Pulmonary artery endothelial cell (primary cell): ENCODE data around the gene ADH1B. TPM values are rescaled to one million over a fixed set of nuclear protein-coding genes. Genes with fewer than 3 reads are reported as not detected.
"Not testable (repeated sequence)": the region's sequence is repeated elsewhere in the genome, so short reads cannot be mapped to it uniquely, and the experiment has no call there.

Source experiments
- DNase-seq: peaks from one replicate; pipeline ENCODE4 v3.0.0-alpha.2; 2011; ENCODE audit warnings: low read depth, low spot score
- total RNA-seq: library from RNA; depleted of rRNA; stranded (reverse); fragments of >200 nt; gene quantifications from 2 replicates; pipeline ENCODE4 v1.2.3, GENCODE V29; 2014

The ADH1B gene
- total RNA-seq, 1 donor from 2014 or later = not detected

DNA sequence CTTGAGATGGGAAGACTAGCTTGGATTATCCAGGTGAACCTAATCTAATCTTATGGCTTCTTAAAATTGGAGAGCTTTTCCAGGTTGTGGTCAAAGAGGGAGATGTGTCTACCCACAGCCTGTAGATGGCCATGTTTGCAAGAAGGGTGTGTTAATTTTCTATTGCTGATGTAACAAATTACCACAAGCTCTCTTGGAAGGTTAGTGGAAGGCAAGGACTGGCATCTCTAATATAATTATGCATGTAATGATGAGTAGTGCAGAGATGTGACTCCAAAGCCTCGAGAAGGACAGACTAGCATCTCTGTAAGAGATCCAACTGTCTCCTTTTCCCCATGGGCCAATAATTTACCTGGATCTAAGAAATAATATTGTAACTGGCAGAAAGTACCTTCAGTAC, 3.2 kb upstream of the ADH1B start:
- no peak for DNase-seq

DNA sequence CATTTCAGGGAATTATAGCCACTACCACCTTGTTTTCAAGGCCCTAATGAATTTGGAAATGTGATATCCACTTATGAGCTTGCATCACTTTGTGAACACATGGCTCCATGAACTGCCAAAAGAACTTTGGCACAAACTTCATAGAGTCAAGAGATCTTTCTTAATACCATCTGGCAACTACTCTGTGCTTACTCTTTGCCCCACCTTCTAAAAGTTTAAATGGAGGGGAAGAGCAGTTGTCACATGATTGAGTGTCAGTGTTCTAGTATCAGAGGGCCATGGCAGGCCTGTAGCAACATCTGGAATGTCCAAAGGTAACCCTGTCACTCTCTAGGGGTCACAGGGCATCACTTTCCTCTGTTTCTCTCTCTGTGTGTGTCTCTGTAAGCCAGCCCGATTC, 2.6 kb upstream of the ADH1B start:
- DNase-seq = no peak

DNA sequence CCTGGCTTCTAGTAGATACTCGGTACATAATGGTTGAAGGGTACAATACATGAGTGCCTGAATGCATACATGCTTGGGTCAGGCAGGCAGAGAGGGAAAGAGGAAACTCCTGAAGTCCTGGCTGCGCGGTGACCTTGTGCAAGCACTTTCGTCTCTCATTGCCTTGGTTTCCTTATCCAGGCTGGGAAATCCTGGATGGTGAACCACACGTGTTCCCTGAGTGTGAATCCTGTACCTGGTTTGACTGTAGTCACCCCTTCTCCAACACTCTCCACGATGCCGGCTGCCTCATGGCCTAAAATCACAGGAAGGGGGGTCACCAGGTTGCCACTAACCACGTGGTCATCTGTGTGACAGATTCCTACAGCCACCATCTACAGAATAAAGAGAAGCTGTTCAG, 3.4 kb downstream of the ADH1B start:
- DNase-seq = not testable (repeated sequence)

DNA sequence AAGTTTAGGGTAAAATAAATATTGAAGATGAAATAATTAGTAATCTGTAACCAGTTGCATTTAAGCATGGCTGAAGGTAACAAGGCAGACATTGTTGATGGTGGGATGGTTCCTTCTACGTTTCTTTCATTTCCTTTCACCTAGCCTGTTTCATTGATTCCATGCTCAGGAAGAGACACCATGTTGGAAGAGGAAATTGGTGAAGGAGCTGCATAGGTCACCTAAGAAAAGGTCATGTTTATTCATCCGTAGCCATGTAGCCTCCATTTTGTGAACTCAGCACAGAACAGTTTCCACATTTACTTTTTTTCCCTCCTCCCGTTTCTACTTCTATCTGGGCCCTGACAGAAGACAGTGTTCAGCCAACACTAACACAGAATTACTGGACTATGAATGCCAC, 3.8 kb downstream of the ADH1B start:
- DNase-seq = no peak

DNA sequence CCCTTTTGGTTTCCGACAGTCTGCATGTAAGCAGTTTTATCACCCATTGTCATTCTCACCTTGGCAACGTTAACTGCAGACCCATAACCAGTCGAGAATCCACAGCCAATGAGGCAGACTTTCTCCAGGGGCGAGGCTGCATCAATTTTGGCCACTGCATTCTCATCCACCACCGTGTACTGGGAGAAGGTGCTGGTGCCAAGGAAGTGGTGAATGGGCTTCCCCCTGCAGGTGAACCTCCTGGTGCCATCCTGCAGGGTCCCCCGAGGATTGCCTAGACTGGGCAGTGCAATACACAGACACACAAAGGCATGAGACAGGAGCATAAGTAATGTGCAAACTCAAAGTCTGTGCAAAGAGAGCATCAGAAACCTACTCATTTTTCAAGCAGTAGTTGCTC, 5.4 kb downstream of the ADH1B start:
- no peak for DNase-seq

DNA sequence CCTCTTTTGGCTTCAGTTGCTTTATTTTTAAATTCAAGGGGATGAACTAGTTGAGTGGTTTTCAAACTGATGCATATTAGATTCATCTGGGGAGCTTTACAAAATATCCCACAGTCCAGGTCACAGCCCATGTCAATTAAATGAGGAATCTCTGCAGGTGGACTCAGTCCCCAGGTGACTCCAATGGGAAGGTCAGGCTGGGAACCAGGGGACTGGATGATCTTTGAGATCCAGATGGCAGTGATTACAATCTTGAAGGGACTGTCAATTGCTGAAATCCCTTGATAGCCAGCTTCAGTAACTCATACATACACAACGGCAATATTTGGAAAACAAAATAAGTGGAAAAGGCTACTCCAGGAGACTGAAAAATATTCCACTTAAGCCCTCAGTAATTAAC, 7.0 kb downstream of the ADH1B start:
- no peak for DNase-seq

DNA sequence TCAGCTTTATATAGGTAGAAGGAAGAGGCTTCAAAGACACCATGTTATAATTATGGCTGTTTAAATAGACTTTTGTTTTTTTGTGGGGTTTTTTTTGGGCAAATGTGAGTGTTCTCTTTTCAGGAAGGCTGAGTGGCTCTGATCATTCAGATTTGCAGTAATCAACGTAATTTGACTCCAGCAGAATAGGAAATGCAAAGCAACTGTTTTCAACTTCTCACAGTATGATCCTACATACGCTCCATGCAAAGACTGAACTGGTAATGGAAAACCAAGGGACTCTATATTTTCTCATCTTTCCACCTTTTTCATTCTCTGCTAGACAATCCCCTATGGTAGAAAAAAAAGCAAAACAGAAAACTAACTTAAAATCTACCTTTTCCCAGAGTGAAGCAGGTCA, 10.8 kb downstream of the ADH1B start:
- DNase-seq = no peak

DNA sequence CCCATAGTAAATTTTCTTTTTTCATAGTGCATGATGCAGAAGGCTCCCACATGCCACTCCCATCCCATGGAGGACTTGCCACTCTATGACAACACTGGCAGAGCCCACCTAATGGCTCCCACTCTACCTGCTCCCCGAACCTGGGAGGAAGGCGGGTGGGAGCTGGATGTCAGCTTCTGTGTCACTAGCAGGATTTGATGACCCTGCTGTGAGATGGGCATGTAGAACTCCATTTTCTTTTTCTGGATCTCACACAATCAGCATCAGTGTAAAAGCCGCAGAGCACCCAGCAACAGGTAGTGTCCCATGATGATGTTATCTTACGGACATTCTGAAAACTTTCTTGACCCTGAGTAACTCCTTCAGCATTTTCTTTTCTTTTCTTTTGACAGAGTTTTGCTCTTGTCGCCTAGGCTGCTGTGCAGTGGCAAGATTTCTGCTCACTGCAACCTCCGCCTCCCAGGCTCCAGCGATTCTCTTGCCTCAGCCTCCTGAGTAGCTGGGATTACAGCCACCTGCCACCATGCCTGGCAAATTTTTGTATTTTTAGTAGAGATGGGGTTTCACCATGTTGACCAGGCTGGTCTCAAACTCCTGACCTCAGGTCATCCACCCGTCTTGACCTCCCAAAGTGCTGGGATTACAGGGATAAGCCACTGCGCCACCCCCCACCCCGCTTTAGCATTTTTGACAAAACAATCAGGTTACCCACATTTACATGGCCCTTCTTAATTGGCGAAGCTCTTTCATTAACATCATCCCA, 15.4 kb downstream of the ADH1B start:
- DNase-seq = no peak

DNA sequence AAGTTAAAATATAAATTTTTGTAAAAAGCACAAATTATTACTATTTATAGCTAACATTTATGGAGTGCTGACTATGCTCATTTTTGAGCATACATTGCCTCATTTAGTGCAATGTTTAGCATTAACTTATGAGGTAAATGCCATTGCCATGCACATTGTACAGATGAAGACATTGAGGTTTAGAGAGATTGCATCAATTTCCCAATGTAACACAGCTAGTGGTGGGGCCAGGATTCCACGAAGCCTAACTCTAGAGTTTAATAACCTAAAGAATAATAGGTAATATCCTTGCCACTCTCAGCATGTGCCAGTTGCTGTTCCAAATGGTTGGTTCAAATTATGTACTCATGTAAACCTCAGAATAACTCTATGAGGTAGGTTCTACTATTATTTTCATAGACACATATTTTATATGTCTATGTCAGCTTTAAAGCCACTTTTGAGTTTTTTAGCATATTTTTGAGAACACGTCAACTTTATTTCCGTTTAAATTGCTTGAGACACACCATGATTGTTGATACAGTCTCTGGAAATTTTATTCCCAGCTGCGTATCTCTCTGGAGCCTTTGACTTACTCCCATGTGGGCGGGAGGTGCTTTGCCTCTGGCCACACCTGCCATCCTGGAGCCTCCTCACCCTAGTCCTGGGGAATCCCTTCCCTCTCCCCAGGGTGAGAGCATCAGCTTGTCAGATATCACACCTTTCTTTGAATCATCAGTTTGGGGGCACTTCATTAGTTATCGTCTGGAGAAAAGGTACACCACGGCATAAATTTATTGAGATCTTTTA, 19.6 kb downstream of the ADH1B start:
- no peak for DNase-seq

DNA sequence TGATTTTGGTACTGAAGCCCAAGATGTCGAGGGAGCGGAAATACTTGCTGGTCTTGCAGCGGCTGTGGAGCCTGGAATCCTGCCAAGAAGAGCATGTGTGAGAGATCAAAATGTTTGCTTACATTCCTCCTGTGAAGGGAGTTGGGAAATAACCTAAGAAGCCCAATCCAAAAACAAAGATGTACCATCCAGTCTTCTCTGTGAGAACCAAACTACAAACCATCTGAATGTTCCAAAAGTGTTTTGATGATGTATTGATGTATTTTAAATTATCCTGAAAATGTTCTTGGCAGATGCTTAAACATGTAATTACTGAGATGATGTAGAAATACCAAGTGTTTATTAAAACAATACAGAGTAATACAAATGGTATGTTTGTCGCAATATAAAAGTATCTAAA, 20.3 kb downstream of the ADH1B start:
- DNase-seq = no peak

DNA sequence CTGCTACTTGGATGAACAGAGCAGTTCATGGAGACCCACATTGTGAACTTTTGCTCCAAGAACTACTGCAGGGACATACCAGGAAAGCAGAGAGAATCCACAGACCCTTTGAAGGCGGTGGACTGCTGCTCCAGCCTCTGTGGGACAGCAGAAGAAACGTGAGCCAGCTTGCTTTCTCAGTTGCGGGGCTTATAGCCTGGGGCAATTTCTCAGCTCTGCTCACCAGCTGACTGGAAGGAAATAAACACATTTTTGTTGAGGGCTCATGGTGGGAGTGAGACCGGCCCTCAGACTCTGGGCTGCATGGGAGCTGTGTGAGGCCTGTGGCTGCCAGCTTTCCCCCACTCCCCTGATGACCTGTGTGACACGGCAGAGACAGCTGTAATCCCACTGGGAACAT, 27.8 kb downstream of the ADH1B start:
- no peak for DNase-seq

DNA sequence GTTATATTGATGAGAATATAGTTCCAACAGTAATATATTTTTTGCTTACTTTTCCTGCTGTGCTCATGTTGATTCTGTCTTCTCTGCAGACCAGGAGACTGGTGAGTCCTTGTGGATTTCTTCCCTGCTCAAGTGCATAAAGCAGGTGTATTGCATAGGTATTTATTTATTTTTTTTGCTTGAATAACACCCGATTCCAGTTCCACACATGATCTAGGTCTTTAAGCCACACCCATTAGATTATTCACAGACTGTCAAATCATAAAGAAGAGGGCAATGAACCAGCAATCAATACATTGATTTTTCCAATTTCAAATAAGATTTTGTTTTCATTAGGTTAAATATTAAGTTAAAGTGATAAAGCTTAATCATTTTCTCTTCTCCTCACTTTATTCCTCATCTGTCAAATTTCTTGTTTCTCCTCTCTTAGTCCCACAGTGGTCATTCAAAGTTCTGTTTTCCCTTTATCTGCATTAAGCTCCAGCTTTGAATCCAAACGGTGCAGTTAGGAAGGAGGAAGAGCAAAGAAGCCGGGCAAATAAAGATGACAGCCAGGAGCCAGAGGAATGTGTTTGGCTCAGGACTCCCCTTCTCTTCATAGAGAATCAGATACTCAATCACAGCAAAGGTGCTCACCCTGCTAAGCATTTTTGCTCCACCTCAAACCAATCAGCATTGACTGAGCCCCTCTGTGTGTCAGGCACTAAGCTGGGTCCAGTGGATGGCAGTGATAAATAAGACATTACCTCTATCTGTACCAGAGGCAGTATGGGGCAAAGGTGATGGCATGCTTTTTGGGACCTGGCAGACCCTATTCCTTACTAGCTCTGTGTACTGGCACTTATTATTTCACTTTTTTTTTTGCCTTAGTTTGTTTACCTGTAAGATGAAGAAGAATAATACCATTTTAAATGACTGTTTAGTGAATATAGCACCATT, 30.1 kb downstream of the ADH1B start, which contains the start of gene ADH1A:
ADH1A (minus strand) TSS at position 138 of the 939 bp plus-strand sequence; CDS start at position 67, 71 bp downstream.
- DNase-seq = no peak

DNA sequence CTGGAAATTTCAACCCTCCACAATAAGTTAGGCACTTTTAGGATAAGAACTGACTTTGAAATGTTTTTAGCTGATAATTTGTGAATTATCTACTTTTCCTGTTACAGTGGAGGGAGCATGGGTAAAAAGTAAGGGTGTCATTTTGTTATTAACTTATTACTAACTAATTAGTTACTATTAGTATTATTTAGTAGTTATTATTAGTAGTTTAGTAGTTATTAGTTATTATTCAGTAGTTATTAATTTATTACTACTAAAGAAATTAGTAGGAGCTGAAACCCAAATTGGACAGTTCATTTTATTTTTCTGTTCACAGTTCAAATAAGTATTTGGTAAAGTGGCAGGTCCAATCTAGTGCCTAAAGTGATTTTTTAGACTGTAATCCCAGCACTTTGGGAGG, 35.8 kb downstream of the ADH1B start:
- no peak for DNase-seq

DNA sequence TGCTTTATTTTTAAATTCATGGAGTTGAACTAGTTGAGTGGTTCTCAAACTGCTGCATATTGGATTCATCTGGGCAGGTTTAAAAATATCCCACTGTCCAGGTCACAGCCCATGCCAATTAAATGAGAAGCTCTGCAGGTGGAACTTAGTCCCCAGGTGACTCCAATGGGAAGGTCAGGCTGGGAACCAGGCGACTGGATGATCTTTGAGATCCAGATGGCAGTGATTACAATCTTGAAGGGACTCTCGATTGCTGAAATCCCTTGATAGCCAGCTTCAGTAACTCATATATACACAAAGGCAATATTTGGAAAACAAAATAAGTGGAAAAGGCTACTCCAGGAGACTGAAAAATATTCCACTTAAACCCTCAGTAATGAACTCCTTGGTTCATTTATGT, 38.5 kb downstream of the ADH1B start:
- DNase-seq = no peak

DNA sequence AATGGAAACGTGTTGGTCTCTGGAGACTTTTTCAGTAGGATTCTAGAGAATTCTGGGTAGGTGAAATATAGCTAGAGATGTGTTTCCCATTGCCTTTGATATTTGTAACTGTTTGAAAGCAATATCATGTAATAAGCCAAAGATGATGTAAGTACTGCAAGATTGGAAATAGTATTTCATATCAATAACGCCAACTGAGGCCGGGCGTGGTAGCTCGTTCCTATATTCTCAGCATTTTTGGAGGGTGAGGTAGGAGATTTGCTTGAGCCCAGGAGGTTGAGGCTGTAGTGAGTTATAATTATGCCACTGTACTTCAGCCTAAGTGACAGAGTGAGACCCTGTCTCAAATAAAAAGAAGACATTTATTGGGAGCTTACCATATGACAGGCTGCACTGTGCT, 39.9 kb downstream of the ADH1B start:
- no peak for DNase-seq

DNA sequence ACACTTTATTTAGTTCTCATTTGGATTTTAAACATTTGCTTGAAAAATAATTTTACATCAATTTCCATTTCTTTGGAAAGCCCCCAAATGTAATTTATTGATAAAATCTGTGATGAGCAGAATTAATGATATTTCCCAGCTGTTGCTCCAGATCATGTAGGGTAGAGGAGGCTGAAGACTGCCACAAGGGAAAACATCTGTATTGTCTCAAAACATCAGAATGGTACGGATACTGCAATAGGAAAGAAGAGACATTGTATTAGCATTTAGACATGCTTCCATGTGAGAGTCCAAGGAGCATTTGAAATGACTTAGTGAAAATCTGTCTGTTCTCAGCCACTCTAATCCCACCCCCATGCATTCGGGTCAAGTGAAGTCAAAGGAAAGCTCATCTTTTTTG, 44.8 kb downstream of the ADH1B start:
- no peak for DNase-seq

DNA sequence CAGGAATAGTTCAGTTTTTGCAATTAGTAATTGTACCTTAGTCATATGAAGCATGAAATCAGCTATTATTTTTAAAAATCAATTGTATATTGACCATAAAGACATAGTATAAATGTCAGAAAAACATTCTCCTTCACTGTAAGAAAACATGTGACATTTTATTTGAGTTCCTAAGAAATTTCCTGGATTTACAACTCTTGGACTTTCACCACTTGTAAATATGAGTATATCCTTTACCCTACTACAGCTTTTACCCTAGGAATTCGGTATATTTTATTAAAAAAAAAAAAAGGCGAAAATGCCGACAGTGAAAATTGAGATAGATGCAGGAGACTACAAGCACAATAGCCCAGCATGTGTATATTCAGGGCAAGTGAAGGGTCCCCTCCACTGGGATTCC, 45.3 kb downstream of the ADH1B start:
- no peak for DNase-seq

DNA sequence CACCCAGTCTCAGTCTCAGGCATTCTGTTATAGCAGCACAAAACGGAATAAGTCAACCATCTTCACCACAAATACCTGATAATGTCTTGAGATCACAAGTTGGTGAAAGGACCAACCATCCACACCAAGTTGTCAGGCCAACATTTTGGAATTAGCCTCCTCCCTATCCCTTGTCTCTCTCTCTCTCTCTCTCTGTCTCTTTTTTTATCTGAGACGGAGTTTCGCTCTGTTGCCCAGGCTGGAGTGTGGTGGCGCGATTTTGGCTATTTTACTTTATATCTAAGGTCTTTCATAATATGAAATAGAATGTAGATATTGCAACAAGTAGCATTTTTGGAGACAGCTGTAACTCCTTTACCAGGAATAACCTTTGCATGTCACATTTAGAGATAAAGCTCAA, 46.2 kb downstream of the ADH1B start:
- DNase-seq = no peak

DNA sequence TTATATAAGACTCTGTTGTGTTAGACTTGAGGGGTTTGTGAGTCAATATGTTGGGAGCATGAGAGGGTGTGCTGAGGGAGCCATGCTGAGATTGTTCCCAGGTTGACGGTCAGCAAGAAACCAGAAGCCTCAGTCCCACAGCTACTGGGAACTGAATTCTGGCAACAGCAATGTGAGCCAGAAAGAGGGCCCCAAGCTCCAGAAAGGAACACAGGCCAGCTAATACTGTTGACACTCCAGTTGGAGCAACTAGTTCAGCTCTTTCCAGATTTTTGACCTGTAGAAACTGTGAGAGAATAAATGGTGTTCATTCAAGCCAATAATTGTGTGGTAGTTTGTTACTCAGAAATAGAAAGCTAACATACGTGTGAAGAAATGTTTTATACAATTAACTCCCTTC, 47.5 kb downstream of the ADH1B start:
- no peak for DNase-seq

DNA sequence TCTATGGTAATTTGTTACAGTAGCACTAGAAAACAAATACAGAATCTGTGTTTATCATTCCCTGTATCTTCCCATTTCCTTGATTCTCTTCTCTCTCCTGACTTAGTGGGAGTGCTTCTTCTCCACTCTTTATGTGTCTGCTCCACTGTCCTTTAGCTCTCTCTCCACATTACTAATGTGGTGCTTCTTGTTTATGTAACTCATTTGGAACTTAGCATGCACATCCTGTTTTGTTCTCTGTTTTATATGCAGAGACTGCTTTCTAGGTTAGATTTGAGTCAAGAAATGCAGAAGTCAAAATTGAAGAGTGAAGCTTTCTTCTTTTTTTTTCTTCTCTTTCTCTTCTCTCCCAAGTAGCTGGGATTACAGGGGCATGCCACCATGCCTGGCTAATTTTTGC, 56.3 kb downstream of the ADH1B start:
- no peak for DNase-seq
